Tibial nerve (tissue), 4 donors: Measurements from ENCODE around the gene DGKH. TPM values are rescaled to one million over a fixed set of nuclear protein-coding genes. Genes with fewer than 3 reads are reported as not detected.

Experiments
- DNase-seq, 2 donors: peaks; one replicate each; pipeline ENCODE4 v3.0.0-alpha.2; 2019; ENCODE audit warnings: low spot score in 2 of 2
- H3K27ac ChIP-seq, 4 donors: fragments of 200-600 bp; sonication (generic) in 3 of 4; one replicate each; pipeline ENCODE4 v1.5.1; 2017 to 2019; ENCODE audit warnings: mild to moderate bottlenecking in 1 of 4
- H3K27me3 ChIP-seq, 2 donors: fragments of 200-600 bp; sonication (generic) in 1 of 2; one replicate each; pipeline versions ENCODE4 v1.5.1 to v1.6.0; 2017 to 2019
- H3K36me3 ChIP-seq, 3 donors: fragments of 200-600 bp; sonication (generic); one replicate each; pipeline ENCODE4 v1.5.1; 2018 to 2019
- H3K4me1 ChIP-seq, 4 donors: fragments of 200-600 bp; sonication (generic) in 3 of 4; one replicate each; pipeline ENCODE4 v1.5.1; 2017 to 2019
- H3K4me3 ChIP-seq, 4 donors: fragments of 200-600 bp; sonication (generic) in 3 of 4; one replicate each; pipeline ENCODE4 v1.5.1; 2017 to 2019; ENCODE audit warnings: mild to moderate bottlenecking in 1 of 4, moderate library complexity in 1 of 4
- H3K9me3 ChIP-seq, 4 donors: fragments of 200-600 bp; sonication (generic) in 3 of 4; one replicate each; pipeline ENCODE4 v1.5.1; 2017 to 2019
- CTCF ChIP-seq, 5 experiments: fragments of 200-600 bp in 3 of 5; fragments of 450-650 bp in 2 of 5; sonication (generic) in 3 of 5; IDR thresholded peaks; one replicate each; pipeline ENCODE4 v1.5.1; 2016 to 2019; ENCODE audit warnings: antibody characterized with exemption in 5 of 5, mild to moderate bottlenecking in 3 of 5, moderate library complexity in 2 of 5
- EP300 ChIP-seq, 2 donors: sonication (generic); formaldehyde crosslinking; IDR thresholded peaks; one replicate each; pipeline ENCODE4 v1.6.1; 2017; ENCODE audit warnings: antibody characterized with exemption in 2 of 2, mild to moderate bottlenecking in 1 of 2
- POLR2A ChIP-seq, 2 donors: fragments of 450-650 bp; IDR thresholded peaks; one replicate each; pipeline ENCODE4 v1.6.1; 2017; ENCODE audit warnings: antibody characterized with exemption in 2 of 2, mild to moderate bottlenecking in 2 of 2, moderate library complexity in 2 of 2
- WGBS, 2 donors: methylation state at CpG; one replicate each; pipeline ENCODE4 v1.1.5; 2018; 5-methylcytosine and 5-hydroxymethylcytosine counted together
- total RNA-seq, 4 donors: library from RNA; depleted of rRNA; stranded (reverse); fragments of >200 nt; gene quantifications; one replicate each; pipeline ENCODE4 v1.1.0, GENCODE V29; 2016

The DGKH gene
- total RNA-seq, 4 donors from 2014 or later, result 9.6 to 14.5 (median 12.3) TPM

GRCh38 chr13:42071672-42072419 lies 23.4 kb downstream of the DGKH start:
- peaks cover 0 to 4% (median 0%) of the 10 kb centered on the region in 3 donors for H3K36me3 ChIP-seq

DNA sequence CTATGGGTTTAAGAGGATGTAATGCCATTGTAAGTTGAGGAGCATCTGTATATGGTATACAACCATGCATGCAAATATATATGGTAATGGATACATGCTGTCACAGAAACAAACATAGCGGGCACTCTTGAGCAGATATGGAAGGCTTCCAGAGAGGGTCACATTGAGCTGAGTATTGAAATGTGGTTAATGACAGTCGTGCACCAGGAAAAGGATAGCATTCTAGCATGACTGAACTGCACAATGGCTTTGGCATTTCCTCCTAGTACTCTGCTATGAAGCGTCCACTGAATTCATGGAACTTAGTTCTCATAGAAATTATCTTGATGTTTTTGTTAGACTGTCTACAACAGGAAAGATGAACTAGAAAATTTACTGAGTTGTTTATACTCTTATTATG lies 25.2 kb downstream of the DGKH start:
- Histone ChIP-seq H3K9me3 (no peaks in the 10 kb centered on the region), H3K36me3 (peaks cover 0 to 4% (median 0%) of the 10 kb centered on the region in 3 donors), H3K27ac (no peak overlapping the region), H3K4me3 (no peak overlapping the region), H3K4me1 (no peaks in the 10 kb centered on the region), H3K27me3 (no peaks in the 10 kb centered on the region)
- TF ChIP-seq POLR2A (IDR thresholded peaks at IDR 0.05), result no peak
- no peak for TF ChIP-seq CTCF (IDR thresholded peaks at IDR 0.05)
- TF ChIP-seq EP300 (IDR thresholded peaks at IDR 0.05), result no peak
- WGBS, 2 donors, result 78 to 79% methylated on average over 3 of the region's 3 CpGs
- DNase-seq, result no peak

More at GRCh38 chr13:42071672-42072419, 23.4 kb downstream of the DGKH start:
- Histone ChIP-seq H3K4me3 (no peak overlapping the region), H3K27me3 (no peaks in the 10 kb centered on the region), H3K9me3 (no peaks in the 10 kb centered on the region), H3K4me1 (no peaks in the 10 kb centered on the region), H3K27ac (no peak overlapping the region)
- no peak for DNase-seq
- WGBS, 2 donors, result 83 to 84% methylated on average over 12 of the region's 12 CpGs
- no peak for TF ChIP-seq POLR2A (IDR thresholded peaks at IDR 0.05)
- TF ChIP-seq EP300 (IDR thresholded peaks at IDR 0.05), result no peak
- TF ChIP-seq CTCF (IDR thresholded peaks at IDR 0.05), result no peak

DNA sequence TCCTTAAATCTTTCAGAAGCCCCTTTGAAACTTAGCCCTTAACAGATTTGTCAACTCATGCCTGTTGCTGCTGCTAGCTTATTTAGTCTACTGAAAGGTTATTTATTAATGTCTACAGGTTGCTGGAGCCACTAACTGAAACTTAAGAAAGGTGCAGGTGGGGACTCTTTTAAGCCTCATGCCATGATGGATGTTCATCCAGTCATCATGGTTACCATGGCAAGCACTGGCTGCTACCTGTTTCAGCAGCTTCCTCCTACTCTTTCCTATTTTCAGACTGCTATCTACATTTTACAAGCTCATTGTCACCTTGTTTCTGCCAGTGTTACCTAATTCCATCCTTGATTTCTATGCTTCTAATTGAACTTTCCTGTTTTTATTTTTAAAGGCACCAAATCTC lies 27.1 kb downstream of the DGKH start:
- no peak for DNase-seq
- Histone ChIP-seq H3K36me3 (peaks cover 0 to 4% (median 0%) of the 10 kb centered on the region in 3 donors), H3K4me3 (no peak overlapping the region), H3K9me3 (no peaks in the 10 kb centered on the region), H3K4me1 (no peaks in the 10 kb centered on the region), H3K27me3 (no peaks in the 10 kb centered on the region), H3K27ac (no peak overlapping the region)
- no peak for TF ChIP-seq POLR2A (IDR thresholded peaks at IDR 0.05)

- TF ChIP-seq POLR2A (IDR thresholded peaks at IDR 0.05) (no peak), EP300 (IDR thresholded peaks at IDR 0.05) (no peak), CTCF (IDR thresholded peaks at IDR 0.05) (no peak)
- no peak for DNase-seq
- H3K27ac ChIP-seq, result no peak overlapping the region
- no peak overlapping the region for H3K4me3 ChIP-seq
- no peaks in the 10 kb centered on the region for H3K9me3 ChIP-seq
- H3K36me3 ChIP-seq, result peaks cover 0 to 7% (median 0%) of the 10 kb centered on the region in 3 donors
- no peaks in the 10 kb centered on the region for H3K27me3 ChIP-seq
- no peaks in the 10 kb centered on the region for H3K4me1 ChIP-seq
- 50 to 57% methylated on average over 3 of the region's 3 CpGs for WGBS, 2 donors
Observed at GRCh38 chr13:42076309-42076713, 27.9 kb downstream of the DGKH start.

DNA sequence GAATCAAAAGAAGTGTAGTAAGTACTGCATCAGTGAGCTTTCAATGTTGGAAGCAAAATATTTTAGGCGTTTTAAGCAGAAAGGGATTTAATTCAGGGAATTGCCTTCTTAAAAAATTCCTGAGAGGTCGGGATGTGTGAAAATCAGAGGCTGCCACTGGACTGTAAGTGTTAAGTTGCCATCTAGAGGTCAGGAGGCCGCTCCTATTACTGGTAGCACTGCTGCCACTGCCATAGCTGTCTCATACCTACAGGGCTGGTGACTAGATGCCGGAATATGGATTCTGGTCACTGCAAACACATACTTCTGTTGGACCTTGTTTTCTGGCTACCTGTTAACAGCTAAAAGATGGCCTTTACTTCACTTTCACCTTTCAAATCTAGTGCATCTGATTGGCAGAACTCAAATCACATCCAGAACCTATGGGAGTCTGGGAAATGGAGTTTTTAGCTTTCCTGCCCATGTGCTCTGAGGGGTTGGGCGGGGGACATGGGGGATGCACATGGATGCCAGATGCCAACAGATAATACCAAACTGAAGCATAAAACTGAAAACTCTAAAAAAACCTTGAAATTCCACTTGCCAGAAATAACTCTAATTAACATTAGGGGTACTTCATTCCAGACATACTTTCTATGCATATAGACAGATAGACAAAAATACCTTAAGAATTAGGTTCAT lies 29.8 kb downstream of the DGKH start:
- Histone ChIP-seq H3K9me3 (no peaks in the 10 kb centered on the region), H3K27me3 (no peaks in the 10 kb centered on the region), H3K4me1 (no peaks in the 10 kb centered on the region), H3K36me3 (peaks cover 0 to 5% (median 0%) of the 10 kb centered on the region in 3 donors), H3K27ac (no peak overlapping the region), H3K4me3 (no peak overlapping the region)
- TF ChIP-seq POLR2A (IDR thresholded peaks at IDR 0.05), result no peak
- TF ChIP-seq EP300 (IDR thresholded peaks at IDR 0.05), result no peak
- no peak for TF ChIP-seq CTCF (IDR thresholded peaks at IDR 0.05)
- no peak for DNase-seq
- 72 to 82% methylated on average over 5 of the region's 5 CpGs for WGBS, 2 donors
